PC-3 (cell line): Measurements from ENCODE around the gene COL25A1.

Experiments used
- EZH2 ChIP-seq: fragments of 300-600 bp; sonication (generic); IDR thresholded peaks from one replicate; pipeline ENCODE4 v1.6.1; 2017; ENCODE audit warnings: antibody characterized with exemption, mild to moderate bottlenecking, low read length; ENCODE audit not compliant: unreplicated experiment
- EZH2phosphoT487 ChIP-seq: fragments of 300-600 bp; sonication (generic); IDR thresholded peaks from 2 replicates; pipeline ENCODE4 v1.6.1; 2018; ENCODE audit warnings: mild to moderate bottlenecking, antibody characterized with exemption, low read length, borderline replicate concordance
- TF ChIP-seq, protein P1 (sequence below): fragments of 300-600 bp; sonication (generic); conservative IDR thresholded peaks from 2 replicates; pipeline ENCODE4 v1.5.1; 2017; ENCODE audit warnings: antibody characterized with exemption, low read depth, mild to moderate bottlenecking, low read length

- TF ChIP-seq, protein P1, sequence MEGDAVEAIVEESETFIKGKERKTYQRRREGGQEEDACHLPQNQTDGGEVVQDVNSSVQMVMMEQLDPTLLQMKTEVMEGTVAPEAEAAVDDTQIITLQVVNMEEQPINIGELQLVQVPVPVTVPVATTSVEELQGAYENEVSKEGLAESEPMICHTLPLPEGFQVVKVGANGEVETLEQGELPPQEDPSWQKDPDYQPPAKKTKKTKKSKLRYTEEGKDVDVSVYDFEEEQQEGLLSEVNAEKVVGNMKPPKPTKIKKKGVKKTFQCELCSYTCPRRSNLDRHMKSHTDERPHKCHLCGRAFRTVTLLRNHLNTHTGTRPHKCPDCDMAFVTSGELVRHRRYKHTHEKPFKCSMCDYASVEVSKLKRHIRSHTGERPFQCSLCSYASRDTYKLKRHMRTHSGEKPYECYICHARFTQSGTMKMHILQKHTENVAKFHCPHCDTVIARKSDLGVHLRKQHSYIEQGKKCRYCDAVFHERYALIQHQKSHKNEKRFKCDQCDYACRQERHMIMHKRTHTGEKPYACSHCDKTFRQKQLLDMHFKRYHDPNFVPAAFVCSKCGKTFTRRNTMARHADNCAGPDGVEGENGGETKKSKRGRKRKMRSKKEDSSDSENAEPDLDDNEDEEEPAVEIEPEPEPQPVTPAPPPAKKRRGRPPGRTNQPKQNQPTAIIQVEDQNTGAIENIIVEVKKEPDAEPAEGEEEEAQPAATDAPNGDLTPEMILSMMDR = no peak
- TF ChIP-seq EZH2 (no peak), EZH2phosphoT487 (no peak)
Measured at GRCh38 chr4:108795733-108796132, 506.7 kb downstream of the COL25A1 start.
